IPS-NIHi7 (cell line): ENCODE data around the gene SMOC1.

Source experiments
- DNase-seq: peaks from one replicate; pipeline ENCODE4 v3.0.0; 2012; ENCODE audit warnings: mixed read lengths; ENCODE audit errors: extremely low spot score

Gene SMOC1

DNA sequence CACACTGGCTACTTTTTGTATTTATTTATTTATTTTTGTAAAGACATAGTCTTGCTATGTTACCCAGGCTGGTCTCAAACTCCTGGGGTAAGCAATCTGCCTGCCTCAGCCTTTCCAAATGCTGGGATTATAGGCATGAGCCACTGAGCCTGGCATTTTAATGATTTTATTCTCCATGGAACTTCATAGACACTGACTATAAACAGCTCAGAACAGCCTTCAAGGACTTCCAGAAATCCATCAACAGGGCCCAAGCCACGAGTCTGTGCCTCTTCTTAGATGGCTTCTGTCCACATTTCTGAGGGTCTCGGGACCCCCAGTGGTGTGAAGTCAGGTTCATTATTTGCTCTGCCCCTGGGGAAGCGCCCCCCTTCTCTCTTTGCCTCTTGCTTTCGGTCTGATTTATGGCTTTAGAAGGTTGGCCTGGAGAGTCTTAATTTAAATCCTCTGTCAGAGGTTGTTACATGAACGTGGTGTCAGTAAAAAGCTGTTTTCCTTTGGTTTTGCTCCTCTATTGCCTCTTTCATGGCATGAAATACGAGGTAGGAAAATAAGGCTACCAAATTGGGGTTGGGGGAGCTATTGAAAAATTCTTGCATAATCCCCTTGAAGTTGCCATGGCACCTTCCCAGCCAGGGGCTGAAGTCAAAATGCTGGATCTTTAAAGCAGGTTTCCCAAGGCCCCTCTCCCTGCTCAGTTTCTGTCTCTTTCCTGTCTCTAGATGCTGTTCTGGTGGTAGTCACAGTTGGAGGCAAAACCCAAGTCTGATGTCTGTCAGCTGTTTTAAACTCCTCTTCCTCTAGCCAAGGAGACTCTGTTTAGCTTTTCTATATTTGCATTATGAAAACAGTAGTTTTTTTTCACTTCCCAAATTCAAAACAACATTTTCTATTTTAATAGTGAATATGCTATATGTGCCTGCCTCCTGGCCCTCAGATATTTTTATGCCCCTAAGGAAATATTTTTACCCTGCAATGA lies 129.4 kb downstream of the SMOC1 start:
- DNase-seq, result no peak

DNA sequence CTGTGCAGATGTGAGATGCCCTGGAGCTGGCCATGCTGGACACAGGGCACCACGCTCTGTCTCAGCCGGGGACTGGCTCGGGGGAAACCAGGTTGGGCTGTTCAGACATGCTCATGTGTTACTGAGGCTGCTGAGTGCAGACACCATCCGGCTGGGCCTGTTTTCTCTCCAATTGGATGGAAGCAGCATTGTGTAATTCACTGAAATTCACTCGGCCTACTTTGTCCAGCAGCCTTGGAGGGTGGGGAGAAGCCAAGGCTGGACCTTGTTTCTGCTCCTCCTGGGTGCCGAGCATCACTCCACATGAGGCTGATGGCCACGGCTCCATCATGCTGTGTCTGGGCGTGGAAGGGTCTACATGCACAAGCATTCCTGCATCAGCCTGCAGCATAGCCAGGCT lies 130.7 kb downstream of the SMOC1 start:
- DNase-seq, result no peak

DNA sequence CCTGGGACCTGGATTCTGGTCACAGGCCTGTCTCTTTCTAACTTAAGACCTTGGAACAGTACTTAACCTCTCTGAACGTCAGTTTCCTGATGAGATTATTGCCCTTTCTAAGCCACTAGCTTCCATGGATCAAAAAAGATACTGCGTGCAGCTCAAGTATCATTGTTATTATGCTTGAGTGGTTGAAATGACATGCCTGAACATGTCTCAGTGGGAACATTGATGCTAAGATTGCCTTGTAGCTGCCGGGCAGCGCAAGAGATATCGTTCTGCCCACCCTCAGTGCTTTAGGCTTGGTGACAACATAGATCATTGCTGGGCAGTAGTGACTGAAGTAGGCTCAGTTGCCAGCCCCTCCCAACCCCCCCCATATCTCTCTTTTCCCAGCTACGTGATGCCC lies 131.9 kb downstream of the SMOC1 start:
- no peak for DNase-seq

DNA sequence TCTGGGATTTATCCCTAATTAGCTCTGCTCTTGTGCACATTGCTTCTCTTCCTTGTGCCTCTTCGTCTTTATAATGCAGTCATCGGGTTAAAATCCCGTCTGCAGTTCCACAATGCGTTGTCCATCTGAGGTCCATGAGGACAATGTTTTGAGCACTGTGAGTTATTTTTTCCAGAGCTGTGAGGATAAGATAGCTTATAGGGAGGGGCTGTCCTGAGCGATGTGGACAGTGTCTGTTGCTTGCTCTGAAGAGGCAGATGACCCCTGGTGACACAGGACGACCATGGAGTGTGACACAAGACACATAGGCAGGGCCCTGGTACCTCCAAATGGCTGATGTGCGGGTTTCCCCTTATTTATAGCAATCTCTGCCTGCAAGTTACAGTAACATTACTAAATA lies 132.5 kb downstream of the SMOC1 start:
- DNase-seq, result no peak

DNA sequence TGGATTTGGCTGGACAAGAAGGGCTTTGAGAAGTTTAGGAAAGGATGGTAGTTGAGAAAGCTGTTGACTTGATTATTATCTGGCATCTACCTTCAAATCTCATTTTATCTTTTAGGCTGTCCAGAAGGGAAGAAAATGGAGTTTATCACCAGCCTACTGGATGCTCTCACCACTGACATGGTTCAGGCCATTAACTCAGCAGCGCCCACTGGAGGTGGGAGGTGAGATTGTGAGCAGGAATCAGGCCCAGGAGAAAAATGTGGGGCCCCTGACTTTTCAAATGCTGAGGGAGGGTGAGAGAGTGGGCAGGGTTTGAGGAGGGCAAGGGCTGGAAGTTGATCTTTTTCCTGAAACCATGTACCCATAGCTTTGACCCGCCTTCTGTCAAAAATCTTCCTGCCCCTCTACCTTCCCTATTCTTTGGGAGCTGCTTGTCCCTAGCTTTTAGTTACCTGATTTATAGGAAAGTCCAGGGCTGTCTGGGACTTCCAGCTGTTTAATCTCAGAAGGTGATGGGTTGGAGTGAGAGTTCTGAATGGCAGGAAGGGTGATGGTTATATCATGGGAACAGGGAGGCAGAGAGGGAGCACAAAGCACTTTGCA lies 134.2 kb downstream of the SMOC1 start:
- DNase-seq, result peak; percentile 77

DNA sequence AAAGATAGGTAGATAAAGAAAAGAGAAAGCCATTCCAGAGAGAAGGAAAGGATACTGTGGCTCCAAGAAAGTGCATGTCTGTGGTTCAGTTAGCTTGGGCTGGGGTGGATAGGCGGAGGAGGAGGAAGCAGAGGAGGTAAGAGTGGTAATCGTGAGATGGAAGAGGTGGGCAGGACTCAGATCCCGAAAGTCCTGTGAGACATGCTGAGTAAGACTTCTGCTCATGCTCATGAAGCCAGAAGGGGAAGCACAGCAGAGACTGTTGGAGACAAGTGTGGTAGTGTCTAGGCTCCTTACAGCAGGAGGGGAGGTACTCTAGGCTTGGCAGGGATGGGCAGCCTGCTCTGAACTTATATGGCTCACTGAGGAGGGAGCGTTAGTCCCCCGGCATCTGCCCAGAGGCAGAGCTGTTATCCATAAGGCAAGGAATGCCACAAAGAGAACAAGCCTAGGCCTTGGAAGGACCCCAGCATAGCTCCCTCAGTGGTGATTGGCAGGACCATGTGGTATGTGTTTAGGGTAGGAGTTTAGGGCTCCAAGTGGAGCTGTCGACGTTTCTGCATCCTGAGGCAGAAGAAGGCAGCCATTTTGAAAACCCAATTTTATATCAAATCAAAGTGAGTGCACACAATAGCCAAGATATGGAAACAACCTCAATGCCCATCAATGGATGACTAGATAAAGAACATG lies 135.3 kb downstream of the SMOC1 start:
- no peak for DNase-seq

DNA sequence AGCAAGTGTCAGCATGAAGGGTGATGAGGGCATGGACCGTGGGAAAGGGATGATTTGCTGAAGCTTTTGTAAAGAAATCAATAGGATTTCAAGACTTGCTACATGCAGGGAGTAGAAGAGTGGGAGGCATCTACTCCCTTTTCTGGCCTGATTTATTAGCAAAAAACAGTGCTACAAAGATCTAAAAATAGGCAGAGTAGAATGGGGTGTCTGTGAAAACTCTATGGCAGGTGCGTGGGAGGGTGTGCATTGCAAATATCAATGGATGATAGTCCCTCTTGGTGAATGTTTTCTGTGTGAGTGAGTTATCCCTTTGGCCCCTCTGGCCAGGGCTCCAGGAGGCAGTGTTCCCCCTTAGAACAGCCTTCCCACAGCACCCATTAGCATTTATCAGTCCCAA lies 139.0 kb downstream of the SMOC1 start:
- no peak for DNase-seq

DNA sequence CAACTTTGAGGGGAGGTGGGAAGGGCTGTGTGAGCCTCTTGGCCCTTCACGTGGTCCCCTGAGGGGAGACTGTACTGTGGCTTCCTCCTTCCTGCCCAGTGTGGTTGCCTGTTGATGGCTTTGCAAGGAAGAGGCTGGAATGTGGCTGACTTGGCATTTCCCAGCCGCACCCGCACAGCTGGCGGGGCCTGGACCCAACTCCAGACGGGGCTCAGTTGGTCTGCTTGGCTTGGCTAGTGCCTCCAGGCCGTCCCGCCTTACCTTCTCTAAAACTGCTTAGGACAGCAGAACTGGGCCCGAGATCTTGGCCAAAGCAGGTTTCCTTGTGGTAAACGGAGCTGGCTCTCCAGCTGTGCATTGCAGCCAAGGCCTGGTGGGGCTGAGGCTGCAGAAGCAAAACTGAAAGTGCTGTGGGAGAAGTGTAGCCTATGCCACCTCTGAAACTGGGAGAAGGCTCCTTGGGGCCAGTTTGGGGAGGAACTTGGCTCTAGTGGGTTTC lies 139.5 kb downstream of the SMOC1 start:
- no peak for DNase-seq

DNA sequence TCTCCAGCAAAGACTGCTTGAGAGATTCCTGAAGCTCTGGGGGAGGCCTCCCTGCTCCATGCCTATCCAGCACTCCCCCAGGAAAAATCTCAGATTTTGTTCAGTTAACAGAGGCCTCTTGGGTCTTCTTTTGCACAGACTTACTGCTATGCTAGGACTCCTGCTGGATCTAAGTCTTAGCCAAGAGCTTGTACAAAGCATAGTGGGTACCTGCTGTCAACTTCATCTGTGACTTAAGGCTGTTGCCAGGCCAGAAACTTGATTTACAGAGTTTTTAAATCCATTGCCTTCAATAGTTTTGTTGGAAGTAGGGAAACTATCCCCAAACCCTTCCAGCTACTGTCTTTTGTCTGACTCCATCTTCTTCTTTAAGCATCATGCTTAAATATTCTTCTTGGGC lies 140.5 kb downstream of the SMOC1 start:
- no peak for DNase-seq

DNA sequence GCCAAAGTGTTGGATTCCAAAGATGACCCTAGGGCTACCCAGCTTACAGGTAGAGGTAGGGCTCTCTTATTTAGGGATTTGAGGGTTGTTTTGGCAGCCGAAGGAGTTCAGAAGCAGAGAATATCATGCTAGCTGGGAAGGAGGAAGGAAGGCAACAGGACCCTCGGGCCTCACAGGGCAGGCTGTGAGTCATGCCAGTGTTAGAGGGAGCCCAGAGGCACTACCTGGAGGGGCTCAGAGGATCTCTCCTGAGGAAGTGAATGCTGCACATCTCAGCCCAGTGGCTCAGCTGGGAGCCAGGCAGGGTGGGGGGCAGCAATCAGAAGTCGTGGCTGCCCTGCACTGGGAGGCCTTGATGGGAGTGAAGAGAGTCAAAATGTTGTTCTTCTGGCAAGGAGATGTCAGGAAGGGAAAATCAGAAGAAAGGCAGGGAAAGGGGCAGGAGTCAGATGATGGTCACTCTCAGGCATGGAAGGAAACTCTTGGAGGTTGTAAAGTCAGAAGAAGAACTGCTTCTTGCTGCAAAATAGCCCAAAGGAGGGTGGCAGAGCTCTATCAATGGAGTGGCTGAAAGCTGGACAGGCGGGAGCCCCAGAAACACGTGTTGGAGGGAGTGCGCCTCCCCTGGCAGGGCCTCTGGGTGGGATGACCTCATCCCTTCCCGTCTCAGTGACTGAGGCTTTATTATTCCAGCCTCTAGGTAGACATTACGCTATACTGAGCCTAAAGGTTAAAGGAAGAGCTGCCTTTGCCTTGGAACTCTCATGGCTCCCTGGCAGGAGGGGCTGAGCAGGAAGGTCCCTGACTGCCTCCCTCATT lies 141.3 kb downstream of the SMOC1 start:
- no peak for DNase-seq

DNA sequence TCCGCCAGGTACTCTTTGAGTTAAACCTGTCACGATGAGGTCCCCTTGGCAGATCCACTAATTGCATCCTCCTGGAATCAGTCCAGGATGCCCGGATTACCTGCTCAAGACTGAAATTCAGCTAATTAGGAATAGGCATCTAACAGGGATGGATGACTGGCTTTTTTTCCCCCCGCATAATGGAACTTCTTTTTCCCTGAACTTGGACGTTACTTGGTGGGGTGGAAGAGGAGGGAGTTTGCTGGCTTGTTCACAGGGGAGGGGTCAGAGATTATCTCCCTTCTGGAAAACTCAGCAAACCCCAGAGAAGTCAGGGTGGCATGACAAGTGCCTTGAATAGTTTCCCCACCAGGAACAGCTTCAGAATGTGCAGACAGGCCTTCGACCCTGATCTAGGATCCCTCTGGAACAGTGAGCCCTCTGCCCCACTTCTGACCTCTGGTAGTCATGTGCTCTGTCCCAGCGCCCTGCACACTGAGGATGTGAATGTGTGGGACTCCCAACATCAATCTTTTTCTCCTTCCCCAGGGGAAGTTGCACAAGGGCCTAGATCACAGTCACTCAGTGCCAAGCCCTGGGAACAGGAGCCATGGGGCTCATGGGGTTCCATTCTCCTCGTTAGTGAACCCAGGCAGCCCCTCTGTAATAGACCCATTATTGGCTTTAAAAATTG lies 142.5 kb downstream of the SMOC1 start:
- no peak for DNase-seq

DNA sequence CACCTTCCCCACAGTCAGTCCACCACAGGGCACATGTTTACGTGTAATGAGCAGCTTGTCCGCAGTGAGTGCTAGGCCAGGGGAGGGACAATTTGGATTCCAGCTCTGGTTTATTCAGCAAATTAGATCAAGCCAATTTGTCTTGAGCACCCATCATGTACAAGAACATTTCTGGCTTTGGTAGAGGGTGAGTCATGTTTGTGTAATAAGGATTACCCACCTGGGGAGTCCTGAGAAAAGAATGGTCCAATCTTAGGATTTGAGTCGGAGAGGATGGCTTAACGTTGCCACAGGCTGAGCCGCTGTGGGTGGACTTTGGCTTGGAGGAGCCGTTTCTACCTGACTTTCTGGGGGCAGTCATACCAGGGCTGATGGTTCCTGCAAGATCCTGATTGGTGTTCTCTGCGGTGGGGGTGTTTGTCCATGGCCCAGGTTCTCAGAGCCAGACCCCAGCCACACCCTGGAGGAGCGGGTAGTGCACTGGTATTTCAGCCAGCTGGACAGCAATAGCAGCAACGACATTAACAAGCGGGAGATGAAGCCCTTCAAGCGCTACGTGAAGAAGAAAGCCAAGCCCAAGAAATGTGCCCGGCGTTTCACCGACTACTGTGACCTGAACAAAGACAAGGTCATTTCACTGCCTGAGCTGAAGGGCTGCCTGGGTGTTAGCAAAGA lies 143.7 kb downstream of the SMOC1 start:
- DNase-seq, result no peak

DNA sequence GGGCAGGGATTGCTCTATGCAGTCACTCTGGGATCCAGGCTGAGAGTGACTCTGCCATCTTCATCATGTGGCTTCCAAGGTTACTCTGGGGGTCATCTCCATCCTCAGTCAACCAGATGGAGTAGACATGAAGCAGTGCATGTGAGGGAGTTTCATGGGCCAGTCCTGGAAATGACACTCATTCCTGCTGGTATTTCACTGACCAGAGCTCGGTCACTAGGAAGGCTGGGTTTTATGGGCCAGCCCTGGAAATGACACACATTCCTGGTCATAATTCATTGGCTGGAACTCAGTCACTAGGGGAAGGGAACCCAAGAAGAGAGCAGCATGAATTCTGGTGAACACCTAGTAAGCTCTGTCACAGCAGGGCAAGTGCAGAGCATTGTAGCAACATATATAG lies 144.7 kb downstream of the SMOC1 start:
- no peak for DNase-seq

DNA sequence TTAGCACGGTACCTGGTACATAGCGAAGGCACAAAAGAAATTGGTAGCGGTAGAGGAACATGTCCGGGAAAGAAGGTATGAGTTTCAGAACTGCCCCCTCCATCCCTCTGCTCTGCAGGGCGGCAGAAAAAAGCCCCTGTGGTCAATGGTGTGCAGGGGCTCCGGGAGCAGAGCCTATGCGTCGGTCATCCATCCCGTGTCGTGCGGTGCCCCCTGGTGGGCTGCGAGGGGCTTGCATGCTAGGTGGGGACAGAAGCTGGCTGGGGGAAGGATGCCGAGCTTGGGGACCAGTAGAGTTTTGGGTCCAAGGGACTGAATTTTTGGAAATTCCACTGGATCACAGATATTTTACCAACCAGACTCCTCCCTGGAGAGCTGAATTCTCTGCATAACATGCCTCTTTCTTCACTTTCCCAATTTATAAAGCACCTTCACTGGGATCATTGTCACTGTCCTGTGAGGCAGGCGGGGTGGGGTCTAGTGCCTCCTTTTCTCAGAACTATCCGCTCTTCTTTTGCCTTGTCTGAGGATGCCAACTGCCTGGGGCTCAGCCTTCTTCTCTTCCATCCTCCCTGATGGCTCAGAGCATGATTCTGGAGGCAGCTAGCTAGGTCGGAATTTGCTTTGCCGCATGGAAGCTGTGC lies 148.7 kb downstream of the SMOC1 start:
- DNase-seq, result peak; percentile 93

DNA sequence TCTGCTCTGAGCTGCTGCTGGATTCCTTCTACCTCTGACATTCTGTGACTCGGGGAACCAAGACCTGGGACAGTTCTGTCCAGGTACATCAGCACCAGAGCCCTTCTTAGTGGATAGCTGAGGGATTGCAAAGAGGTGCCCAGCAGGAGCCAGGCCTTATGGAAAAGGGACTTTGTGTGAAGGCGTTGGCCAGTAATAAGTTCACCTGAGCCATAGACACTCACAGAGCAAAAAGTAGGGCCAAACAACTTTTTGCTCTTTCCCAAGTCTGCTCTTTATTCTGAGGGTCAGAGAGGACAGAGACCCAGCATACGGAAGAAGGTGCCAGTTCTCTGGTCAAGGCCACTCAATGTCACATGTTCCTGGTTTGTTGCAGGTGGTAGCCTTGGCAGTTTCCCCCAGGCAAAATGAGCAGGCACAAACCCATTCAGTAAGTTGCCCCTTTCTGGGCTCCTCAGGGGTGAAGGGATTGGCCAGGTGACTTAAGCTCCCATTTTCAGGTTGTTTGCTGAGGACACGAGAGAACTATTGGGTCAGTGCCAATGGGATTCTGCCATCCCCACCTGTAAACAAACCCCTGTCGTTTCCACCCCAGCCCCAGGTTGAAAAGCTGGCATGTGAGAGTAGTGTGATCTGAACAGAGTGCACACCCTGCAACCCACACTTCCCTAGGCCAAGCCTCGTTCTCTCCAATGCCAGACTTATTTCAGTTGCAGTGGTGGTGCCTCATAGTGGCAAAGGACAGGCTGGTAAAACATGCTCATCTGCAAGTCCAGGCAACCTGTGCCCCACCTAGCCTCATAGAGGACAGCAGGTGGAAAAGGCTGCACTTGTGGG lies 150.3 kb downstream of the SMOC1 start:
- DNase-seq, result no peak

DNA sequence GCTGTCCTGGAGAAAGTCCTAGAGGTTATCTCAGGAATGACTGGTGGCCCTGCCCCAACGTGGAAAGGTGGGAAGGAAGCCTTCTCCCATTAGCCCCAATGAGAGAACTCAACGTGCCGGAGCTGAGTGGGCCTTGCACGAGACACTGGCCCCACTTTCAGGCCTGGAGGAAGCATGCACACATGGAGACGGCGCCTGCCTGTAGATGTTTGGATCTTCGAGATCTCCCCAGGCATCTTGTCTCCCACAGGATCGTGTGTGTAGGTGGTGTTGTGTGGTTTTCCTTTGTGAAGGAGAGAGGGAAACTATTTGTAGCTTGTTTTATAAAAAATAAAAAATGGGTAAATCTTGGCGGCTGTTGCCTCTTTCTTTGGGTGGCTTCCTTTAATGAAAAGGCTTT lies 152.8 kb downstream of the SMOC1 start:
- DNase-seq, result no peak

DNA sequence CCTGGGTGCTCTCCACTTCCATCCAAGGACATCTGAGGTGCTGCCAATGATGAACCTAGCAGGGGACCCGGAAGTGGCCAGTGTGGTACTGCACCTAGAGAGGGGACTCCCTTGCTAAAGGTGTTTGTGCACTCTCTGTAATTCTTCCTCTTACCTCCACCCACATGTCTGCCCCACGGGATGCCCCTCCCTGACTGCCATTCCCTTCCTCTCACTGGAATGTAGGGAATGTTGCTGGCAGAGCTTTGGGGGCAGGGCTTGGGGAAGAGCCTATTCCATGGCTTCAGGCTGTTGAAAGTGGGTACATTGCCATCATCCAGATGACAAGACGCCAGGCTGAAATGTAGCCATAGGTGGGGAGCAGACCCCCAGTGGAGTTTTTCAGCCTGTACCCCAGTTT lies 153.2 kb downstream of the SMOC1 start:
- peak; percentile 59 for DNase-seq

DNA sequence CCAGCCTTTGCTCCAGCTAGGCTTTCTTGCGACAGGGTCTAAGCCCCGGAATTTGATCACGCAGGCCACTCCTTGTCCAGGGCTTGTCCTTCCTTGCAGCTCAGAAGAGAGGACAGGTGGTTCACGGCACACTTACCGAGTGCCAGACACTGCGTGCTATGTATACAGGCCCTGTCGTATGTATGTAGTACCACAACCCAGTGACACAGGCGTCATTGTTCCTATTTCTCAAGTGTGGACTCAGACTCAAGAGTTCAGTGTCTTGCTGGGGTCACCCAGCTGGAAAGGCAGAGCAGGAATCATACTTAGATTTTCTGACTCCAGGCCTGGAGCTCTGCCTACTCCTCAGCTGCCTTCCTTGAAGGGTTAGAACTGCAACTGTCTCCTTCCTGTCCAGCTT lies 153.9 kb downstream of the SMOC1 start:
- DNase-seq, result no peak

DNA sequence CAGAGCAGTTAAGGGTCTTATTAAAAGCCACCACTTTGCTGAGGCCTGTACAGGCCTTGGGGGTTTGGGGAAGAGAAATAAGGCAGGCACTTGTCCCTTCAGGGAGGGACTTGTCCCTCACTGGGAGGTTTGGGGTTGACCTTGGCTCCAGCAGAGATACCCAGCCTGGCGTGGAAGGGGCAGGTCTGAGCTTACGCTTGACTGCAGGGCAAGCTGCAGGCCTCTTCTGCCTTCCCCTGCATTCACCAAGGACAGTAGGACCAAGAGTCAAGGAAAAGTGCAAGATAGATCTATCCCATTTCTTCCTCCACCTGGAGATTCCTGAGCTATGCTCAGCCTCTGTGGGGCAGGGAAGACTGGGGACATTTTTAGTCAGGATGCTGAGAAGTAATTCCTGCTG lies 154.3 kb downstream of the SMOC1 start:
- DNase-seq, result no peak
